GM13976 (cell line): ENCODE results near the gene NARS2.
"Not testable (repeated sequence)": the region's sequence is repeated elsewhere in the genome, so short reads cannot be mapped to it uniquely, and the experiment has no call there.

Source experiments
- DNase-seq: peaks from one replicate; pipeline ENCODE4 v3.0.0; 2012; ENCODE audit warnings: low spot score
- in situ Hi-C: fragments of 300-500 bp; cut with MboI; formaldehyde crosslinking; loops from one replicate; pipeline ENCODE4 v1.12.0; 2022; ENCODE audit warnings: low sequenced_read_pairs, mixed read lengths, inconsistent platforms; ENCODE audit not compliant: unreplicated experiment
- TF ChIP-seq, protein P1 (sequence below): IDR thresholded peaks from 2 replicates; pipeline ENCODE4 v1.5.1; 2012; ENCODE audit warnings: borderline replicate concordance, mild to moderate bottlenecking; ENCODE audit not compliant: insufficient read depth; ENCODE audit errors: extremely low read depth, missing control alignments, control extremely low read depth

NARS2 gene

DNA sequence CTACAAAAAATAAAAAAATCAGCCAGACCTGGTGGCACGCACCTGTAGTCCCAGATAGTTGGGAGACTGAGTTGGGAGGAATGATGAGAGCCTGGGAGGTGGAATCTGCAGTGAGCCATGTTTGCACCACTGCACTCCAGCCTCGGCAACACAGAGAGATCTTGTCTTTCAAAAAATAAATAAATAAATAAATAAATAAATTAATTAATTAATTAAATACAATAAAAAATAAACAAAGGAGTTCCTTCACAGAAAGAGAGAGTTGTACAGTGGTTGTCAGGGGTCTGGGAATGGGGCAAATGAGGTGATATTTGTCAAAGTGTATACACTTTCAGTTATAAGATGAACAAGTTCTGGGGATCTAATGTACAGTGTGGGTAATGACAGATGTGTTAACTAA, 107.3 kb downstream of the NARS2 start:
- in situ Hi-C loops = no loop called here
- TF ChIP-seq, protein P1, sequence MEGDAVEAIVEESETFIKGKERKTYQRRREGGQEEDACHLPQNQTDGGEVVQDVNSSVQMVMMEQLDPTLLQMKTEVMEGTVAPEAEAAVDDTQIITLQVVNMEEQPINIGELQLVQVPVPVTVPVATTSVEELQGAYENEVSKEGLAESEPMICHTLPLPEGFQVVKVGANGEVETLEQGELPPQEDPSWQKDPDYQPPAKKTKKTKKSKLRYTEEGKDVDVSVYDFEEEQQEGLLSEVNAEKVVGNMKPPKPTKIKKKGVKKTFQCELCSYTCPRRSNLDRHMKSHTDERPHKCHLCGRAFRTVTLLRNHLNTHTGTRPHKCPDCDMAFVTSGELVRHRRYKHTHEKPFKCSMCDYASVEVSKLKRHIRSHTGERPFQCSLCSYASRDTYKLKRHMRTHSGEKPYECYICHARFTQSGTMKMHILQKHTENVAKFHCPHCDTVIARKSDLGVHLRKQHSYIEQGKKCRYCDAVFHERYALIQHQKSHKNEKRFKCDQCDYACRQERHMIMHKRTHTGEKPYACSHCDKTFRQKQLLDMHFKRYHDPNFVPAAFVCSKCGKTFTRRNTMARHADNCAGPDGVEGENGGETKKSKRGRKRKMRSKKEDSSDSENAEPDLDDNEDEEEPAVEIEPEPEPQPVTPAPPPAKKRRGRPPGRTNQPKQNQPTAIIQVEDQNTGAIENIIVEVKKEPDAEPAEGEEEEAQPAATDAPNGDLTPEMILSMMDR = no peak
- no peak for DNase-seq

DNA sequence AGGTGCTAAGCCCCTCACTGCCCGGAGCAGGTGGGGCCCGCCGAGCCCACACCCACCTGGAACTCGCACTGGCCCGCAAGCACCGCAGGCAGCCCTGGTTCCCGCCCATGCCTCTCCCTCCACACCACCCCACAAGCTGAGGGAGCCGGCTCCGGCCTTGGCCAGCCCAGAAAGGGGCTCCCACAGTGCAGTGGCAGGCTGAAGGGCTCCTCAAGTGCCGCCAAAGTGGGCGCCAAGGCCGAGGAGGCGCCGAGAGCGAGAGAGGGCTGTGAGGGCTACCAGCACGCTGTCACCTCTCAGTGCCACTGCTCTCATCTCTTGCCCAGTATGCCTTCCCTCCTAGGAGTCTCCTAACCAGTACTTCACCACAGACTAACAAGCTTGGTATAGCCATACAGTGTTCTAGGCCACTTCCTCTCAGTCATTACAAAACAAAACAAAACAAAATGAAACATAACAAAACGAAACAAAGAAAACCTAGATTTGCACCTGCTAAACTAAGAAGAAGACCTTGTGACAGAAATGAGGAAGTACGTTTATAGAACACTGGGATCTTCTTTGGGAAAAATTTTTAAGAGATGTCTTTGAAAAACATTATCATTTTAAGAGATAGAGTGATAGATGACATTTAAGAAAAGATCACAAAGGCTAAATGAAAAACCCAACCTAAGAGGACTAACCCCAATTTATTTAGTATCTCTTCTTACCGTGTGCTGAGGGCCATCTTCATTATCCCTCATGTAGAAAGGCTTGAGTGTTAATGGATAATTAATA, 109.3 kb downstream of the NARS2 start:
- in situ Hi-C loops = no loop called here
- DNase-seq = peak; percentile 83
- TF ChIP-seq, protein P1 = no peak

DNA sequence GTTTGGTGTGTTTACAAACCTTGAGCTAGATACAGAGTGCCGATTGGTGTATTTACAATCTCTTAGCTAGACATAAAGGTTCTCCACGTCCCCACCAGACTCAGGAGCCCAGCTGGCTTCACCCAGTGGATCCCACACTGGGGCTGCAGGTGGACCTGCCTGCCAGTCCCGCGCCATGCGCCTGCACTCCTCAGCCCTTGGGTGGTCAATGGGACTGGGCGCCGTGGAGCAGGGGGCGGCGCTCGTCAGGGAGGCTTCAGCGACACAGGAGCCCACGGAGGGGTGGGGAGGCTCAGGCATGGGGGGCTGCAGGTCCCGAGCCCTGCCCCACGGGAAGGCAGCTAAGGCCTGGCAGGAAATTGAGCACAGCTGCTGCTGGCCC, 109.9 kb downstream of the NARS2 start:
- in situ Hi-C loops, DNase-seq: not testable (repeated sequence)

DNA sequence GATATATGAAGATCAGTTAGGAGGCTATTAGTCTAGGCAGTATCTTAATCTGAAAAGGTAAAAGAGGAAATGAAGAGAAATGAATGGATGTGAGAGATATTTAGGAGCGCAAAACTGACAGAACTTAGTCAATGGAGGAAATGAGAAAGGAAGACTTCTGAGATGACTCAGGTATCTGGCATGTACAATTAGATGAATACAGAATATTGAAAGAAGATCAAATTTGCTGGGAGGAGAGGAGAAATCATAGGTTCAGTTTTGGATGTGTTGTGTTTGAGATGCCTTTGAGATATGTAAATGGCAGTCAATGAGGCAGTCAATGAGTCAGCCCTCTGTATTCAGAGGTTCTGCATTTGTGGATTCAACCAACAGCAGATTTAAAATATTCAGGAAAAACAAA, 114.2 kb downstream of the NARS2 start:
- TF ChIP-seq, protein P1 = no peak
- peak; percentile 24 for DNase-seq
- in situ Hi-C loops = no loop called here

DNA sequence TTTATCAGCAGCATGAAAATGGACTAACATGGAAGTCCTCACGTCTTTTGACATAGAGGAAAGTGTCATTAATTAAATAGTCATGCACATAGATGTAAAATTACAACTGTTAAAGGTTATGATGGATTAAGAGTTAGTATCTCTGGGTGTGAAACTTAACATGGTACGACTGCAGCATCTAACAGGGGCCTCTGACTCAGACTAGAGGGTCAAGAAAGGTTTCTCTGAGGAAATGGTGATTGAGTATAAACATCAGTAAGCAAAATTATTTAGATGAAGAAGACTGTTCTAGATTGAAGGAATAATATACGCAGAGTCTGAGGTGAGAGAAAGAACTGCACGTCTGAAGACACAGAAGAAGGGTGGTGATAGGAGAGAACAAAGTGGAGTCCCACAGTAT, 114.9 kb downstream of the NARS2 start:
- DNase-seq = no peak
- in situ Hi-C loops = no loop called here
- TF ChIP-seq, protein P1 = no peak

DNA sequence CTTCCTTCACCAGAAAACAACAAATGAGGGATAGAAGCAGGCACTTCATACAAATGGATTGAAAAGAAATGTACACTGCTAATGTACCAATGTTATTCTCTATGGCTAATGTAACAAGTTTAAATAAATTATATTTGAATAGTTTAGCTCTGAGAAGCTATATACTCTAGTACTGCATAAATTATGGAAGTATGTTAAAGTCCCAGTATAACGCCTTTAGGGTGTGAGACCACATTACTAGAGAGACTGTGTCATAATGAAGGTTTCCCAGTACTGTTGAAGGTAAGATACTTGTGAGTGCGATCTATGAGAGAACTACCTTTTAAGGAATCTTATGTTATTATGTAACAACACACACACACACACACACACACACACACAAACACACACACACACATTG, 117.2 kb downstream of the NARS2 start:
- in situ Hi-C loops = no loop called here
- no peak for DNase-seq
- TF ChIP-seq, protein P1 = no peak

DNA sequence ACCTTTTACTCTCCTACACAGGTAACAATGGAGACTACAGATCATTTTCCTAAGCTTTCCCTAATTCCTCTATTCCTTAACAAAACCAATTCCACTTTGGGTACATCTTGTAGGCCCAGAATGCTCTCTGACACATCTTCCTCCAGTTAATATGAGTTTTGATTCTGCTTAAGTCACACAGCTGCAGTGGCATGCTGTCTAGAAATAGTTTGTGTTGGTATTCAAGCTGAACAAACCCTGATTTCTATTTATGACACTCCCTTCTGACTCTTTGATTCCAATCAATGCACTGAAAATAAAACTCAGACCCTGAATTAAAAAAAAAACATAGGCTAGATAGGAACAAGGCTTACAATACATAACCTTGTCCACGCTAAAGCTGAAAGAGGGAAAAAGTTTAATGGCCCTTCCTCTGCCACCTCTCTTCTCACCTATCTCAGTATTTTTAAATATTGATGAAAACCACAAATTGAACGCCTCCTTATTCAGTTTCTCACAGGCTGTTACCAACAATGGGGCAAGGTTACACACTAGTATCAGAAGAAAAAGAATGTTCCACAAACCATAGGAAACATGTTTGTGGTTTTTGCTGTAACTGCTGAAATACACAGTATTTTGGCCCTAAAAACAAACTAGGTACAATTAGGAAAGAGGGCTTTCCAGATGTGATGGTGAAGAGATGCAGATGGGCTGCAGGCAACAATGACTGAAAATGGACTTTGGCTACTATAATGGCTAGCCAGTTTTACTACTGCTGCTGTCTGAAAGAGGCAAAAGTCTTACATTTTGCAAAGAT, 121.3 kb downstream of the NARS2 start:
- in situ Hi-C loops = no loop called here
- peak; percentile 32 for DNase-seq
- TF ChIP-seq, protein P1 = no peak
